Coronary artery (tissue), 2 donors: ENCODE results near the gene ANKRD65.

Source experiments
- DNase-seq: peaks from one replicate; pipeline ENCODE4 v3.0.0-alpha.2; 2017; ENCODE audit warnings: low spot score
- H3K27ac ChIP-seq, 2 donors: fragments of 200-600 bp; sonication (generic); one replicate each; pipeline ENCODE4 v1.5.1; 2016 to 2019
- H3K4me3 ChIP-seq: fragments of 200-600 bp; sonication (generic); 2 replicates; pipeline ENCODE4 v1.5.1; 2016; ENCODE audit warnings: mild to moderate bottlenecking, moderate library complexity
- TF ChIP-seq, protein P1 (sequence below): fragments of 200-600 bp; sonication (generic); IDR thresholded peaks from one replicate; pipeline ENCODE4 v1.5.1; 2019; ENCODE audit warnings: antibody characterized with exemption

ANKRD65 gene

DNA sequence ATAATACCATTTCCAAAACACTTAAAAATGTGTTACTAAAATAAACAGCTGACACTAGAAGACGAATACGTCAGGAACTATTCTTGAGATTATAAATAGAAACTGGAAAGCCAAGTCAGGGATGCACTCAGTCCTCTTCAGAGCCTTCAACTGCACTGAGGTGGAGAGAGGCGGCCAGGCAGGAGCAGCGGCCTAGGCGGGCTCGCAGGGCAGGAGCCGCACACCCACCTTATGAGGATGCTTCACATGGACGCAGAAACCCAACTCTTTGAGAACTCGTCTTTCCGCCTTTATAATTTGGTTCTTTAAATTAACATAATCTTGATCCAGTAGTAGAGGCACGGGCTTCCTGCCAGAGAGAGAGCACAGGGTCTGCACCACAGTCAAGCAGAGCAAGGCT lies 25.9 kb downstream of the ANKRD65 start:
- DNase-seq = no peak
- H3K4me3 ChIP-seq = no peak overlapping the region
- H3K27ac ChIP-seq = no peak overlapping the region
- TF ChIP-seq, protein P1, sequence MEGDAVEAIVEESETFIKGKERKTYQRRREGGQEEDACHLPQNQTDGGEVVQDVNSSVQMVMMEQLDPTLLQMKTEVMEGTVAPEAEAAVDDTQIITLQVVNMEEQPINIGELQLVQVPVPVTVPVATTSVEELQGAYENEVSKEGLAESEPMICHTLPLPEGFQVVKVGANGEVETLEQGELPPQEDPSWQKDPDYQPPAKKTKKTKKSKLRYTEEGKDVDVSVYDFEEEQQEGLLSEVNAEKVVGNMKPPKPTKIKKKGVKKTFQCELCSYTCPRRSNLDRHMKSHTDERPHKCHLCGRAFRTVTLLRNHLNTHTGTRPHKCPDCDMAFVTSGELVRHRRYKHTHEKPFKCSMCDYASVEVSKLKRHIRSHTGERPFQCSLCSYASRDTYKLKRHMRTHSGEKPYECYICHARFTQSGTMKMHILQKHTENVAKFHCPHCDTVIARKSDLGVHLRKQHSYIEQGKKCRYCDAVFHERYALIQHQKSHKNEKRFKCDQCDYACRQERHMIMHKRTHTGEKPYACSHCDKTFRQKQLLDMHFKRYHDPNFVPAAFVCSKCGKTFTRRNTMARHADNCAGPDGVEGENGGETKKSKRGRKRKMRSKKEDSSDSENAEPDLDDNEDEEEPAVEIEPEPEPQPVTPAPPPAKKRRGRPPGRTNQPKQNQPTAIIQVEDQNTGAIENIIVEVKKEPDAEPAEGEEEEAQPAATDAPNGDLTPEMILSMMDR = no peak

DNA sequence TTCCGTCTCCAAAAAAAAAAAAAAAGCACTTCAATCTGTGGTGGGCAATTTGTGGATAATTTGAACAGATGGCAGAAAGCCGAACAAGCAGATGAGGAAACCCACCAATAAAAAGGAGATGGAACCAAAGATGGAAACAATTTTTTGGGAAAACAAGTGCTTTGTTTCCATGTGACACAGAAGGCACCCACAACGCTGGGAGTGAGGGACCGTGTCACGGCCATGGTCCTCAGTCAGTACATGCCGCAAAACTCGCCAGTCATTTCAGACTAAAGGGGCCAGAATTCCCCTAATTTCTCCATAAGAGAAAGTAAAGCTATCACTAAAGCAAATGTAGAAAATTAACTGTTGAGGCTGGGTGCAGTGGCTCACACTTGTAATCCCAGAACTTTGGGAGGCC lies 27.0 kb downstream of the ANKRD65 start:
- TF ChIP-seq, protein P1 = no peak
- Histone ChIP-seq H3K27ac (no peak overlapping the region), H3K4me3 (no peak overlapping the region)
- DNase-seq = no peak

- TF ChIP-seq, protein P1 = no peak
- Histone ChIP-seq H3K4me3 (no peak overlapping the region), H3K27ac (no peak overlapping the region)
- no peak for DNase-seq
Measured at GRCh38 chr1:1393428-1393827, 27.6 kb downstream of the ANKRD65 start.

- no peak overlapping the region for H3K4me3 ChIP-seq
- TF ChIP-seq, protein P1 = no peak
- no peak overlapping the region for H3K27ac ChIP-seq
- no peak for DNase-seq
Measured at GRCh38 chr1:1393014-1393413, 28.1 kb downstream of the ANKRD65 start.

- TF ChIP-seq, protein P1 = no peak
- DNase-seq = no peak
- Histone ChIP-seq H3K27ac (no peak overlapping the region), H3K4me3 (no peak overlapping the region)
Measured at GRCh38 chr1:1391225-1391624, 29.9 kb downstream of the ANKRD65 start.

DNA sequence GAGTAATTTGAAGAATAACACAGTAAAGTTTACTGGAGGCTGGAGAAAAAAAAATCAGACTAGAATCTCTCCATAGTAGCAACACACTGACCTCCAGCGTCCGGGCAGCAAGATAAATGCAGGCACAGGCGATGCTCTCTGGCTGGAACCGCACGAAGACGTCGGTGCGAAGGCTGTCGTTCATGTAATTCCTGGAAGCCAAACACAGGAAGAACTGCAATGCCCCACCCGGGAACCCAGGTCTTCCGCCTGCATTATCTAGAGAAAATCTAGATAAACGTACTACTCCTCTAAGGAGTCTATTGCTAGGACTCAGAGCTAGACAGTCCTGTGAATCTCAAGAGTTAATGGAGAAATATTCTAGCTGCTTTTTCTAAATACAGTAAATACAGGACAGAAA lies 30.4 kb downstream of the ANKRD65 start:
- TF ChIP-seq, protein P1 = no peak
- no peak for DNase-seq
- Histone ChIP-seq H3K4me3 (no peak overlapping the region), H3K27ac (no peak overlapping the region)

DNA sequence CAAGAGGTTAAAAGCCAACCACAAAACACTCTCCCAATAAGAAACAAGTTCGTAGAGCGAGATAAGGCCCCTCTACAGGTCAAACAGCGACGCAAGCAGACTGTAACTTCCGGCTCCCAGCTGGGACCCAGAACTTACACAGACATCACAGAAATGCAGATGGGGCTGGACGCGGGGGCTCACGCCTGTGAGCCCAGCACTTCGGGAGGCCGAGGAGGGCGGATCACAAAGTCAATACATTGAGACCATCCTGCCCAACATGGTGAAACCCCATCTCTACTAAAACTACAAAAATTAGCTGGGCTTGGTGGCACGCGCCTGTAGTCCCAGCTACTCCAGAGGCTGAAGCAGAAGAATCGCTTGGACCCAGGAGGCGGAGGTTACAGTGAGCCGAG lies 33.0 kb downstream of the ANKRD65 start:
- no peak overlapping the region for H3K27ac ChIP-seq
- no peak overlapping the region for H3K4me3 ChIP-seq
- no peak for DNase-seq
- TF ChIP-seq, protein P1 = no peak
